Trophoblast cell (in vitro differentiated cells and primary cell): ENCODE measurements around the gene DIAPH1.
A peak's percentile ranks its signal among the peaks of the same experiment; 100 is the strongest.

ENCODE experiments used
- DNase-seq, 2 donors: peaks; one replicate each; pipeline ENCODE4 v3.0.0-alpha.2; 2016
- H2AFZ ChIP-seq: 2 replicates; pipeline ENCODE4 v1.6.1; 2013; ENCODE audit warnings: low read length, moderate library complexity, mild to moderate bottlenecking; ENCODE audit not compliant: insufficient read depth, poor library complexity
- H2AK5ac ChIP-seq: 2 replicates; pipeline ENCODE4 v1.6.1; 2013; ENCODE audit warnings: mild to moderate bottlenecking, low read length
- H2BK120ac ChIP-seq: 2 replicates; pipeline ENCODE4 v1.6.1; 2013; ENCODE audit warnings: low read length, mild to moderate bottlenecking, moderate library complexity; ENCODE audit not compliant: insufficient read depth, poor library complexity
- H2BK12ac ChIP-seq: 2 replicates; pipeline ENCODE4 v1.6.1; 2013; ENCODE audit warnings: mild to moderate bottlenecking, low read length, moderate library complexity
- H2BK5ac ChIP-seq: 2 replicates; pipeline ENCODE4 v1.6.1; 2013; ENCODE audit warnings: low read length, low read depth, moderate library complexity, mild to moderate bottlenecking; ENCODE audit not compliant: poor library complexity
- H3K14ac ChIP-seq: 2 replicates; pipeline ENCODE4 v1.6.1; 2013; ENCODE audit warnings: mild to moderate bottlenecking, low read length
- H3K18ac ChIP-seq: 2 replicates; pipeline ENCODE4 v1.6.1; 2013; ENCODE audit warnings: mild to moderate bottlenecking, low read length
- H3K23ac ChIP-seq: 2 replicates; pipeline ENCODE4 v1.6.1; 2013; ENCODE audit warnings: low read length
- H3K27ac ChIP-seq: 2 replicates; pipeline ENCODE4 v1.5.1; 2013; ENCODE audit warnings: low read depth, mild to moderate bottlenecking, inconsistent platforms, low read length, moderate library complexity
- H3K27me3 ChIP-seq: 2 replicates; pipeline ENCODE4 v1.6.1; 2013; ENCODE audit warnings: inconsistent platforms, mild to moderate bottlenecking, low read length, moderate library complexity; ENCODE audit not compliant: insufficient read depth
- H3K36me3 ChIP-seq, 2 experiments: 1 replicate in 1 of 2; 2 replicates in 1 of 2; pipeline ENCODE4 v1.6.1; 2013; ENCODE audit warnings: low read length in 2 of 2, mild to moderate bottlenecking in 2 of 2, moderate library complexity in 1 of 2; ENCODE audit not compliant: insufficient read depth in 2 of 2, control insufficient read depth in 1 of 2
- H3K4ac ChIP-seq: 2 replicates; pipeline ENCODE4 v1.6.1; 2013; ENCODE audit warnings: low read depth, mild to moderate bottlenecking, low read length, moderate library complexity
- H3K4me1 ChIP-seq, 2 experiments: 1 replicate in 1 of 2; 2 replicates in 1 of 2; pipeline ENCODE4 v1.6.1; 2013; ENCODE audit warnings: low read length in 2 of 2, mild to moderate bottlenecking in 2 of 2, moderate library complexity in 1 of 2; ENCODE audit not compliant: insufficient read depth in 2 of 2, control insufficient read depth in 1 of 2
- H3K4me2 ChIP-seq: 2 replicates; pipeline ENCODE4 v1.6.1; 2013; ENCODE audit warnings: inconsistent platforms, mild to moderate bottlenecking, low read length, moderate library complexity
- H3K4me3 ChIP-seq: 2 replicates; pipeline ENCODE4 v1.5.1; 2013; ENCODE audit warnings: mild to moderate bottlenecking, low read depth, low read length, inconsistent platforms
- H3K79me1 ChIP-seq: one replicate; pipeline ENCODE4 v1.6.1; 2013; ENCODE audit warnings: low read length
- H3K79me2 ChIP-seq: 2 replicates; pipeline ENCODE4 v1.6.1; 2013; ENCODE audit warnings: low read length, mild to moderate bottlenecking; ENCODE audit not compliant: control insufficient read depth, insufficient read depth, poor library complexity
- H3K9ac ChIP-seq: 2 replicates; pipeline ENCODE4 v1.6.1; 2013; ENCODE audit warnings: mild to moderate bottlenecking, low read length
- H3K9me3 ChIP-seq: 2 replicates; pipeline ENCODE4 v1.6.1; 2013; ENCODE audit warnings: low read depth, mild to moderate bottlenecking, control low read depth, inconsistent platforms, low read length; ENCODE audit not compliant: insufficient read depth
- H4K12ac ChIP-seq: 2 replicates; pipeline ENCODE4 v1.6.1; 2013; ENCODE audit warnings: low read depth, mild to moderate bottlenecking, low read length, moderate library complexity
- H4K8ac ChIP-seq: 2 replicates; pipeline ENCODE4 v1.6.1; 2013; ENCODE audit warnings: low read depth, mild to moderate bottlenecking, low read length, moderate library complexity
- H4K91ac ChIP-seq: one replicate; pipeline ENCODE4 v1.6.1; 2013; ENCODE audit warnings: low read depth, mild to moderate bottlenecking, low read length, moderate library complexity
- WGBS: extraction: QIAGEN DNeasy Blood & Tissue Kit; methylation state at CpG from one replicate; pipeline ENCODE4 v1.1.7; 2013; ENCODE audit warnings: missing lambda C conversion rate; ENCODE audit not compliant: insufficient read length, insufficient coverage; ENCODE audit errors: extremely low coverage; 5-methylcytosine and 5-hydroxymethylcytosine counted together

Gene DIAPH1

DNA sequence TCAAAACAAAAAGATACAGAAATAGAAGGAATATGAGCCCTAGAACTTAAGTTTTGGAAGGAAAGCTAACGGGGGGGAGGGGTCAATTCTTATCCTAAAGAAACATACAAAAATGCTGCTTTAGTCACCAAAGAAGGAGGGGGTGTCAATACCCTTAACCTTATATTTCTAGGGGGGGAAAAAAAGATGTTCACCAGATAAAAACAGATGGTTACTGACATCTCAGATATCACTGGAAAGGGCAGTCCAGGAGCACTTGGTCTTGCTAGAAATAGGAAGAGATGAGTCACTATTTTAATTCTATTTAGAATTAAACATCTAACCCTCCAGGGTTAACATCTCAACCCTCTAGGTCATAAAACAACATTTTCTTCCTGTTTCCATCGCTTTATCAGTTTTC, 1.7 kb downstream of the DIAPH1 start:
- H3K4ac ChIP-seq: peak overlapping the region; percentile 78
- DNase-seq: no peak
- WGBS: no CpG with 5 or more reads among the region's 2 CpGs
- H3K27ac ChIP-seq: no peak overlapping the region
- no peaks in the 10 kb centered on the region for H3K27me3 ChIP-seq
- no peak overlapping the region for H2AFZ ChIP-seq
- no peak overlapping the region for H3K23ac ChIP-seq
- H2BK12ac ChIP-seq: no peak overlapping the region
- H2BK120ac ChIP-seq: no peak overlapping the region
- H4K12ac ChIP-seq: no peak overlapping the region
- no peak overlapping the region for H4K8ac ChIP-seq
- no peak overlapping the region for H3K4me3 ChIP-seq
- no peak overlapping the region for H3K9ac ChIP-seq
- no peak overlapping the region for H3K18ac ChIP-seq
- H3K36me3 ChIP-seq: peaks cover 6 to 12% of the 10 kb centered on the region in 2 experiments
- peak overlapping the region; percentile 72 for H3K4me2 ChIP-seq
- no peak overlapping the region for H3K14ac ChIP-seq
- H3K79me2 ChIP-seq: peaks cover 15% of the 10 kb centered on the region
- no peaks in the 10 kb centered on the region for H3K9me3 ChIP-seq
- H3K4me1 ChIP-seq: no peaks in the 10 kb centered on the region
- H2BK5ac ChIP-seq: no peak overlapping the region
- no peak overlapping the region for H4K91ac ChIP-seq
- H3K79me1 ChIP-seq: peaks cover 5% of the 10 kb centered on the region
- H2AK5ac ChIP-seq: no peak overlapping the region

DNA sequence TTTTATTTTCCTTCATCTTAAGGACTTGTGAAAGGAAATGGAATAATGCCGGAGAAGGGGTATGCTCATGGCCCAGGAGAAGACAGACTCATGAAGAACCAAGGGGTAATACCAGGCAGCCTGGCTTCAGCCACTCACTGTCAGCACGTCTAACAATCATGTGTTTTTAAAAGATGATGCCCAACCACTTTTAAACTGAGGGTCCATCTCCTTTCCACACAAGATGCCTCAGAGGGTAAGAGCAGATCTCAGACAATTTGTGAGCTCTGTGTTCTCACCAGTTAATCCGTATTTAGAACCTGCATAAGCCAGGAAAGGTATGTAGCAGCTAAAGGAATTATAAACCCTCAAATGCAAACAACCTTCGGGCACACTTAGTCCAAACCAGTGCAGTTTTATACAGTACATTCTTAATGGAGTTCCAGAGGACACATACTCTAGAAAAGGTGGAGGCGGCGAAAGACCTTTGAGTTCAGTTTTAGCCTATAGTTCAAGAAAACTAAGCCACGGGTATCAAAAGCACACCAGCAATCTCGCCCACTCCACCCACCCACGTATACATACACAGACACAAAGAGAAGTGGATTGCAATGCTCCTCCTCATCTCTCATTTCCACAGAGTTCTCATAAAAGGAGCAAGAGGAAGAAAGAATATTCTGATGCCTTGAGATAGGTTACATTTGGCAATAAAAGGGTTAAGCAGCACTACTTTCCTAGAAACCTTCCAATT, 2.6 kb downstream of the DIAPH1 start:
- H3K23ac ChIP-seq: no peak overlapping the region
- no peak overlapping the region for H3K14ac ChIP-seq
- H4K12ac ChIP-seq: no peak overlapping the region
- no peak for DNase-seq
- H4K91ac ChIP-seq: no peak overlapping the region
- no peak overlapping the region for H2BK12ac ChIP-seq
- H3K4me1 ChIP-seq: no peaks in the 10 kb centered on the region
- no peak overlapping the region for H2BK5ac ChIP-seq
- H3K27me3 ChIP-seq: no peaks in the 10 kb centered on the region
- H3K4me3 ChIP-seq: no peak overlapping the region
- peaks cover 3 to 9% of the 10 kb centered on the region in 2 experiments for H3K36me3 ChIP-seq
- peaks cover 5% of the 10 kb centered on the region for H3K79me1 ChIP-seq
- peak overlapping the region; percentile 77 for H3K4ac ChIP-seq
- H3K27ac ChIP-seq: no peak overlapping the region
- no peak overlapping the region for H2AK5ac ChIP-seq
- peak overlapping the region; percentile 28 for H3K4me2 ChIP-seq
- no CpG with 5 or more reads among the region's 9 CpGs for WGBS
- H3K9me3 ChIP-seq: no peaks in the 10 kb centered on the region
- H3K18ac ChIP-seq: no peak overlapping the region
- H2AFZ ChIP-seq: no peak overlapping the region
- no peak overlapping the region for H3K9ac ChIP-seq
- peaks cover 15% of the 10 kb centered on the region for H3K79me2 ChIP-seq
- H2BK120ac ChIP-seq: no peak overlapping the region
- no peak overlapping the region for H4K8ac ChIP-seq

DNA sequence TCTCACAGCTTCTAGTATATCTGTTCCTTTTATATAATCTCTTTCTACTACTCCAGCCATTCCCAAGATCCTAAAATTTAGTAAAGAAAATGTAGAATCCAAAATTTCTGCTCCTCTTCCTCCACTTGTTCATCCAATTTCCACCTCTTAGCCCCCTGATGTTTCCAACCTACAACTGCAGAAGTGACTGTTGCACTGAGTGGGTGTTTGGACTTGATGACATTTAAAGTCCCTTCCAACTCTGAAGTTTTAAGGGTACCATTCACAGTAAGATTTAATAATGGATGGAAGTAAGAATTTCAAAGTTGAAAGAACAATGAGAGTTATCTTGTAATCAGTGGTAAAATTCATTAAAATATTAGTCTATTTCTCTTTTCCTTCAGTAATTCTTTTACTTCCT, 5.5 kb downstream of the DIAPH1 start:
- H3K79me1 ChIP-seq: peaks cover 1% of the 10 kb centered on the region
- H3K9ac ChIP-seq: no peak overlapping the region
- H4K12ac ChIP-seq: no peak overlapping the region
- H4K91ac ChIP-seq: no peak overlapping the region
- no peak overlapping the region for H3K18ac ChIP-seq
- no peak overlapping the region for H3K14ac ChIP-seq
- no peak overlapping the region for H2AFZ ChIP-seq
- H3K23ac ChIP-seq: no peak overlapping the region
- no peaks in the 10 kb centered on the region for H3K9me3 ChIP-seq
- H3K36me3 ChIP-seq: peaks cover 0 to 3% of the 10 kb centered on the region in 2 experiments
- no peak overlapping the region for H3K4me3 ChIP-seq
- peaks cover 17% of the 10 kb centered on the region for H3K79me2 ChIP-seq
- H2AK5ac ChIP-seq: no peak overlapping the region
- DNase-seq: no peak
- no peaks in the 10 kb centered on the region for H3K27me3 ChIP-seq
- H3K27ac ChIP-seq: no peak overlapping the region
- H3K4ac ChIP-seq: no peak overlapping the region
- H3K4me1 ChIP-seq: no peaks in the 10 kb centered on the region
- no peak overlapping the region for H2BK120ac ChIP-seq
- no peak overlapping the region for H3K4me2 ChIP-seq
- no peak overlapping the region for H2BK12ac ChIP-seq
- H4K8ac ChIP-seq: no peak overlapping the region
- H2BK5ac ChIP-seq: no peak overlapping the region

DNA sequence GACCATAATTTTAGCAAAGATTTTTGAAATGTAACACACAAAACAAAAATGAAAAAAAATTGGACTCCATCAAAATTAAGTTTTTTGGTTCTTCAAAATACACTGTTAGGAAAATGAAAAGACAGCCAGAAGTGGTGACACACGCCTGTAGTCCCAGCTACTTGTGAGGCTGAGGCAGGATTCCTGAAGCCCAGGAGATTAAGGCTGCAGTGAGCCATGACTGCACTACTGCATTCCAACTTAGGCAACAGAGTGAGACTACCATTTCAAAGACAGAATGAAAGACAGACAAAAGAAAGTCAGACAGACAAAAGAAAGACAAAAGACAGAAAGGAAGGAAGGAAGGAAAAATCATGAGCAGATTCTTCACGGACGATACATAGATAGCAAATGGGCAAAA, 7.5 kb downstream of the DIAPH1 start:
- H2BK5ac ChIP-seq: no peak overlapping the region
- no peak overlapping the region for H4K8ac ChIP-seq
- no peak overlapping the region for H3K14ac ChIP-seq
- no peak overlapping the region for H3K4me3 ChIP-seq
- H3K27me3 ChIP-seq: no peaks in the 10 kb centered on the region
- H2BK120ac ChIP-seq: no peak overlapping the region
- H3K4me2 ChIP-seq: no peak overlapping the region
- H3K9ac ChIP-seq: no peak overlapping the region
- DNase-seq: peak; percentile 41 to 59
- peaks cover 14% of the 10 kb centered on the region for H3K79me2 ChIP-seq
- no peak overlapping the region for H2AFZ ChIP-seq
- no peak overlapping the region for H3K23ac ChIP-seq
- no peaks in the 10 kb centered on the region for H3K9me3 ChIP-seq
- H3K27ac ChIP-seq: no peak overlapping the region
- H3K18ac ChIP-seq: no peak overlapping the region
- no peaks in the 10 kb centered on the region for H3K4me1 ChIP-seq
- no peak overlapping the region for H2AK5ac ChIP-seq
- no CpG with 5 or more reads among the region's 3 CpGs for WGBS
- no peaks in the 10 kb centered on the region for H3K79me1 ChIP-seq
- no peak overlapping the region for H4K91ac ChIP-seq
- no peak overlapping the region for H4K12ac ChIP-seq
- H3K4ac ChIP-seq: peak overlapping the region; percentile 91
- no peak overlapping the region for H2BK12ac ChIP-seq
- H3K36me3 ChIP-seq: peaks cover 0 to 3% of the 10 kb centered on the region in 2 experiments
